SK-N-SH treated with all-trans-retinoic acid at 6 μM for 48 hours (cell line): Measurements from ENCODE around the gene CCDC24.

Experiments used
- ARNTL ChIP-seq: fragments of 450-650 bp; formaldehyde crosslinking; IDR thresholded peaks from 2 replicates; pipeline ENCODE4 v1.5.0; 2020; ENCODE audit warnings: low read depth, mild to moderate bottlenecking, moderate library complexity, borderline replicate concordance
- BACH2 ChIP-seq: fragments of 250-450 bp; sonication (Bioruptor Pico); IDR thresholded peaks from 2 replicates; pipeline ENCODE4 v1.9.0; 2021; ENCODE audit warnings: mild to moderate bottlenecking, borderline replicate concordance
- CREB5 ChIP-seq: fragments of 250-450 bp; sonication (Bioruptor Pico); IDR thresholded peaks from 2 replicates; pipeline ENCODE4 v1.5.1; 2020; ENCODE audit warnings: low read depth, mild to moderate bottlenecking, moderate library complexity
- CSRNP3 ChIP-seq: fragments of 250-450 bp; sonication (Bioruptor Pico); IDR thresholded peaks from 2 replicates; pipeline ENCODE4 v1.5.1; 2021; ENCODE audit warnings: mild to moderate bottlenecking, moderate library complexity
- ESRRG ChIP-seq: fragments of 250-450 bp; sonication (Bioruptor Pico); IDR thresholded peaks from 2 replicates; pipeline ENCODE4 v1.6.1; 2021; ENCODE audit warnings: mild to moderate bottlenecking
- OSR1 ChIP-seq: fragments of 250-450 bp; sonication (Bioruptor Pico); IDR thresholded peaks from 2 replicates; pipeline ENCODE4 v1.8.0; 2022; ENCODE audit warnings: moderate library complexity, mild to moderate bottlenecking, inconsistent platforms
- RARB ChIP-seq: fragments of 250-450 bp; sonication (Bioruptor Pico); IDR thresholded peaks from 2 replicates; pipeline ENCODE4 v1.8.0; 2021; ENCODE audit warnings: mild to moderate bottlenecking, moderate library complexity
- SNAI2 ChIP-seq: fragments of 250-450 bp; sonication (Bioruptor Pico); IDR thresholded peaks from 2 replicates; pipeline ENCODE4 v1.5.0; 2020; ENCODE audit warnings: mild to moderate bottlenecking, moderate library complexity
- TCF4 ChIP-seq: fragments of 250-450 bp; sonication (Bioruptor Pico); IDR thresholded peaks from 2 replicates; pipeline ENCODE4 v1.8.0; 2021; ENCODE audit warnings: mild to moderate bottlenecking, moderate library complexity, borderline replicate concordance
- ZFP3 ChIP-seq: fragments of 250-450 bp; sonication (Bioruptor Pico); IDR thresholded peaks from 2 replicates; pipeline ENCODE4 v1.5.0; 2020; ENCODE audit warnings: mild to moderate bottlenecking, moderate library complexity
- ZNF70 ChIP-seq: fragments of 450-650 bp; formaldehyde crosslinking; IDR thresholded peaks from 2 replicates; pipeline ENCODE4 v1.5.0; 2020; ENCODE audit warnings: mild to moderate bottlenecking, moderate library complexity
- ZNF8 ChIP-seq: fragments of 450-650 bp; formaldehyde crosslinking; IDR thresholded peaks from 2 replicates; pipeline ENCODE4 v1.5.0; 2020; ENCODE audit warnings: mild to moderate bottlenecking, moderate library complexity
- TF ChIP-seq, protein P1 (sequence below): fragments of 250-450 bp; sonication (Bioruptor Pico); IDR thresholded peaks from 2 replicates; pipeline ENCODE4 v1.8.0; 2020; ENCODE audit warnings: mild to moderate bottlenecking, moderate library complexity, borderline replicate concordance

DNA sequence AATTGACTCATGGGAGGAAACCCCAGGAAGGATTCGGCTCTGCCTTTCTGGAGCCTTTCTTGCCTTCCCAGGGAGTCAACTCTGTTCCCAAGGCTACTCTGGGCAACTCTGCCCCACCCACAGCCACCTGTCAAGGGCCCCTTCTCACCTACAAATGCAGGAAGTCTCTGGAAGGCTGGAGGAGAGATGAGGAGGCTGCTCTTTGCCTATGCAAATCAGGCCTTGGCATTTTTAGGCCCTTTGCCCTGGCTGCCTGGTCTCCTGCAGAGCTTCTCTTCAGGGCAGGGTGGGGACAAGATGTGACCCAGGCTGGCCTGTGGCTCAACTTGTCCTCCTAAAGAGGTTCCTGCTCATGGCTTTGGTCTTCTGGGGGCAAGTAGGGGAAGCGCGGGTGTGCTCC, 34.4 kb downstream of the CCDC24 start:
- TF ChIP-seq RARB (CRISPR knock-in tag) (no peak), OSR1 (no peak), ARNTL (CRISPR knock-in tag) (no peak), ZFP3 (CRISPR knock-in tag) (no peak), ZNF8 (CRISPR knock-in tag) (no peak), SNAI2 (no peak), CSRNP3 (no peak), TCF4 (CRISPR knock-in tag) (no peak), CREB5 (CRISPR knock-in tag) (no peak), ESRRG (CRISPR knock-in tag) (no peak), ZNF70 (CRISPR knock-in tag) (no peak), BACH2 (CRISPR knock-in tag) (no peak)
- TF ChIP-seq, protein P1, sequence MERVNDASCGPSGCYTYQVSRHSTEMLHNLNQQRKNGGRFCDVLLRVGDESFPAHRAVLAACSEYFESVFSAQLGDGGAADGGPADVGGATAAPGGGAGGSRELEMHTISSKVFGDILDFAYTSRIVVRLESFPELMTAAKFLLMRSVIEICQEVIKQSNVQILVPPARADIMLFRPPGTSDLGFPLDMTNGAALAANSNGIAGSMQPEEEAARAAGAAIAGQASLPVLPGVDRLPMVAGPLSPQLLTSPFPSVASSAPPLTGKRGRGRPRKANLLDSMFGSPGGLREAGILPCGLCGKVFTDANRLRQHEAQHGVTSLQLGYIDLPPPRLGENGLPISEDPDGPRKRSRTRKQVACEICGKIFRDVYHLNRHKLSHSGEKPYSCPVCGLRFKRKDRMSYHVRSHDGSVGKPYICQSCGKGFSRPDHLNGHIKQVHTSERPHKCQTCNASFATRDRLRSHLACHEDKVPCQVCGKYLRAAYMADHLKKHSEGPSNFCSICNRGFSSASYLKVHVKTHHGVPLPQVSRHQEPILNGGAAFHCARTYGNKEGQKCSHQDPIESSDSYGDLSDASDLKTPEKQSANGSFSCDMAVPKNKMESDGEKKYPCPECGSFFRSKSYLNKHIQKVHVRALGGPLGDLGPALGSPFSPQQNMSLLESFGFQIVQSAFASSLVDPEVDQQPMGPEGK (CRISPR knock-in tag), result no peak
